Endothelial cell of umbilical vein (primary cell): ENCODE measurements around the gene SPAG8. TPM values are rescaled to one million over a fixed set of nuclear protein-coding genes. Genes with fewer than 3 reads are reported as not detected.

Source experiments
- BruUV-seq: library from RNA; stranded (reverse); fragments of 400-500 nt; replicated peaks from 2 replicates; lab custom pipeline; 2021; lab: Mats Ljungman, UMichigan
- CTCF ChIA-PET: fragments of 300-600, 350-600 bp; sonication (Branson Sonifier 250); formaldehyde crosslinking; loops from one replicate; lab custom pipeline; 2021; ENCODE audit warnings: antibody characterized with exemption, inconsistent platforms; lab: Charles Lee
- POLR2A ChIA-PET: fragments of 300-600, 350-600 bp; sonication (Branson Sonifier 250); formaldehyde crosslinking; loops from one replicate; lab custom pipeline; 2021; ENCODE audit warnings: antibody characterized with exemption, inconsistent platforms; lab: Charles Lee
- DNase-seq: peaks from one replicate; pipeline ENCODE4 v3.0.0-alpha.2; 2011; ENCODE audit warnings: low read depth, low spot score
- FAIRE-seq: peaks from 2 replicates; lab custom pipeline; 2011; peaks lifted over from hg19 to GRCh38; lab: Jason Lieb, UNC
- H2AFZ ChIP-seq: 2 replicates; pipeline ENCODE4 v1.6.0; 2012; ENCODE audit warnings: low read depth, low read length, control low read depth, inconsistent platforms
- H3K27ac ChIP-seq: 2 replicates; pipeline ENCODE4 v1.5.1; 2011; ENCODE audit warnings: low read depth, mild to moderate bottlenecking, control low read depth, low read length, moderate library complexity; ENCODE audit not compliant: insufficient read depth
- H3K27me3 ChIP-seq, 2 experiments: 2 replicates each; pipeline versions ENCODE4 v1.6.0 to v1.6.1; 2011; ENCODE audit warnings: low read length in 2 of 2, mixed read lengths in 1 of 2; ENCODE audit not compliant: control insufficient read depth in 2 of 2, insufficient read depth in 2 of 2
- H3K36me3 ChIP-seq, 2 experiments: 2 replicates in 1 of 2; 3 replicates in 1 of 2; pipeline ENCODE4 v1.5.1; 2011; ENCODE audit warnings: low read length in 2 of 2, mild to moderate bottlenecking in 1 of 2, moderate library complexity in 1 of 2; ENCODE audit not compliant: control insufficient read depth in 2 of 2, insufficient read depth in 2 of 2; ENCODE audit errors: extremely low read depth in 1 of 2
- H3K4me1 ChIP-seq: 3 replicates; pipeline ENCODE4 v1.5.1; 2011; ENCODE audit warnings: mild to moderate bottlenecking, low read length; ENCODE audit not compliant: control insufficient read depth, insufficient read depth; ENCODE audit errors: extremely low read depth
- H3K4me2 ChIP-seq: 2 replicates; pipeline ENCODE4 v1.6.1; 2011; ENCODE audit warnings: low read length, control low read depth, mixed read lengths; ENCODE audit not compliant: insufficient read depth
- H3K4me3 ChIP-seq, 3 experiments: fragments of 200-600 bp in 1 of 3; sonication (generic), shearing (Covaris generic) in 1 of 3; replicated peaks in 1 of 3; 2 replicates each; pipeline ENCODE4 v1.5.1; 2011 to 2016; ENCODE audit warnings: control low read depth in 3 of 3, low read length in 3 of 3, mild to moderate bottlenecking in 2 of 3, inconsistent platforms in 1 of 3, low read depth in 1 of 3, moderate library complexity in 1 of 3; ENCODE audit not compliant: insufficient read depth in 1 of 3
- H3K79me2 ChIP-seq: 2 replicates; pipeline ENCODE4 v1.6.0; 2012; ENCODE audit warnings: low read length, inconsistent platforms; ENCODE audit not compliant: control insufficient read depth, insufficient read depth
- H3K9ac ChIP-seq: replicated peaks from 2 replicates; pipeline ENCODE3; 2011; ENCODE audit warnings: low read length, control low read depth; ENCODE audit not compliant: insufficient read depth; ENCODE audit errors: extremely low read depth
- H3K9me1 ChIP-seq: replicated peaks from 3 replicates; pipeline ENCODE4 v1.6.0; 2011; ENCODE audit warnings: mild to moderate bottlenecking, low read length; ENCODE audit not compliant: control insufficient read depth, insufficient read depth; ENCODE audit errors: extremely low read depth
- H3K9me3 ChIP-seq: replicated peaks from 2 replicates; pipeline ENCODE4 v1.5.1; 2012; ENCODE audit warnings: low read length, inconsistent platforms; ENCODE audit not compliant: control insufficient read depth, insufficient read depth
- H4K20me1 ChIP-seq: replicated peaks from 2 replicates; pipeline ENCODE3; 2011; ENCODE audit warnings: mild to moderate bottlenecking, low read length; ENCODE audit not compliant: control insufficient read depth, insufficient read depth; ENCODE audit errors: extremely low read depth
- GATA2 ChIP-seq: IDR thresholded peaks from 2 replicates; pipeline ENCODE4 v1.7.0; 2011; ENCODE audit warnings: low read depth, mild to moderate bottlenecking, moderate library complexity, mixed read lengths, low read length; ENCODE audit not compliant: insufficient read length, insufficient read depth
- JUN ChIP-seq: IDR thresholded peaks from 2 replicates; pipeline ENCODE4 v1.6.1; 2011; ENCODE audit warnings: borderline replicate concordance, low read depth; ENCODE audit not compliant: insufficient read length, insufficient read depth
- MYC ChIP-seq: IDR thresholded peaks from one replicate; pipeline ENCODE4 v1.6.1; 2011; ENCODE audit warnings: mild to moderate bottlenecking, low read depth, low read length
- POLR2AphosphoS5 ChIP-seq: IDR thresholded peaks from 2 replicates; pipeline ENCODE4 v1.6.1; 2012; ENCODE audit warnings: low read depth, mild to moderate bottlenecking, control low read depth, low read length, moderate library complexity; ENCODE audit not compliant: insufficient read depth
- dilution Hi-C: fragments of 300-500 bp; cut with MboI; formaldehyde crosslinking; loops from one replicate; pipeline ENCODE4 v1.15.0; 2019; ENCODE audit warnings: low sequenced_read_pairs; ENCODE audit not compliant: extremely low pct_ligation_motif_present
- intact Hi-C: fragments of 100-400 bp; cut with micrococcal nuclease; formaldehyde crosslinking; loops from one replicate; pipeline ENCODE4 v1.10.0; 2022
- polyA plus RNA-seq, 4 experiments: library from polyadenylated mRNA; depleted of rRNA in 3 of 4; stranded (reverse) in 3 of 4; unstranded in 1 of 4; fragments of >200 nt; gene quantifications; 2 replicates each; pipeline versions ENCODE4 v1.2.1 to v1.2.3, GENCODE V29; 2011 to 2012; ENCODE audit warnings: missing spikeins in 1 of 4
- total RNA-seq: library from RNA; stranded (reverse); gene quantifications from 2 replicates; pipeline ENCODE4 v1.2.3, GENCODE V29; 2021
- TF ChIP-seq, protein P1 (sequence below): IDR thresholded peaks from 2 replicates; pipeline ENCODE4 v1.6.1; 2011; ENCODE audit not compliant: insufficient read depth, insufficient read length
- TF ChIP-seq, protein P2 (sequence below), 2 donors: IDR thresholded peaks; 1 replicate in 1 of 2; 2 replicates in 1 of 2; pipeline ENCODE4 v1.5.1; 2011; ENCODE audit warnings: low read length in 2 of 2, mild to moderate bottlenecking in 2 of 2, moderate library complexity in 2 of 2, control low read depth in 1 of 2, inconsistent platforms in 1 of 2, low read depth in 1 of 2; ENCODE audit not compliant: insufficient read depth in 1 of 2; ENCODE audit errors: extremely low read depth in 1 of 2

Gene SPAG8
- total and polyA plus RNA-seq, 2 donors (not counting 3 experiments of a cell fraction or from before 2014, with no cell fraction given): 0.21 to 0.69 TPM

DNA sequence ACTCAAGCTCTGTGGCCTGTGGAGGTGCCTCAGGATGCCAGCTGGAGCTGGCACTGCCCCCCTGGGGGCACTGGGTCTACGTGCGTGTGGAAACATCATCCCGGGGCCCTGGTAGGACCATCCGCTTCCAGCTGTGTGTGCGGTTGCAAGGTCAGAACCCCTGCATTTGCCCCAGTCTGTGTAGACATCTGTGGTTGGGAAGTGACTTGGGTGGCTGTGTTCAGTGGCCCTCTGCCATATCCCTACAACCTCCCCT, 29.5 kb upstream of the SPAG8 start:
- no peaks in the 10 kb centered on the region for H3K9me3 ChIP-seq
- no peak overlapping the region for H3K4me2 ChIP-seq
- no peak overlapping the region for H3K27ac ChIP-seq
- peaks cover 0 to 18% of the 10 kb centered on the region in 2 experiments for H3K27me3 ChIP-seq
- BruUV-seq: no TSS peak
- intact Hi-C loops (no loop called here), dilution Hi-C loops (no loop called here)
- H3K79me2 ChIP-seq: no peaks in the 10 kb centered on the region
- no peak for DNase-seq
- H3K9ac ChIP-seq: no peak overlapping the region
- no peaks in the 10 kb centered on the region for H4K20me1 ChIP-seq
- no peak overlapping the region for H2AFZ ChIP-seq
- ChIA-PET POLR2A (no interaction called here), CTCF (interaction anchor here (0.7 to 2.7 kb wide), 4 partner anchors 12 to 41 kb away, joined by 3 to 10 read pairs (median 6); partner anchors contain the start of gene TMEM8B)
- no peak for FAIRE-seq
- H3K4me3 ChIP-seq: no peak overlapping the region
- H3K4me1 ChIP-seq: peaks cover 16% of the 10 kb centered on the region
- no peaks in the 10 kb centered on the region for H3K36me3 ChIP-seq
- no peaks in the 10 kb centered on the region for H3K9me1 ChIP-seq
- TF ChIP-seq POLR2AphosphoS5: no peak
- no peak for TF ChIP-seq MYC
- TF ChIP-seq GATA2: no peak
- TF ChIP-seq, protein P1, sequence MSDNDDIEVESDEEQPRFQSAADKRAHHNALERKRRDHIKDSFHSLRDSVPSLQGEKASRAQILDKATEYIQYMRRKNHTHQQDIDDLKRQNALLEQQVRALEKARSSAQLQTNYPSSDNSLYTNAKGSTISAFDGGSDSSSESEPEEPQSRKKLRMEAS: no peak
- no peak for TF ChIP-seq JUN
- TF ChIP-seq, protein P2, sequence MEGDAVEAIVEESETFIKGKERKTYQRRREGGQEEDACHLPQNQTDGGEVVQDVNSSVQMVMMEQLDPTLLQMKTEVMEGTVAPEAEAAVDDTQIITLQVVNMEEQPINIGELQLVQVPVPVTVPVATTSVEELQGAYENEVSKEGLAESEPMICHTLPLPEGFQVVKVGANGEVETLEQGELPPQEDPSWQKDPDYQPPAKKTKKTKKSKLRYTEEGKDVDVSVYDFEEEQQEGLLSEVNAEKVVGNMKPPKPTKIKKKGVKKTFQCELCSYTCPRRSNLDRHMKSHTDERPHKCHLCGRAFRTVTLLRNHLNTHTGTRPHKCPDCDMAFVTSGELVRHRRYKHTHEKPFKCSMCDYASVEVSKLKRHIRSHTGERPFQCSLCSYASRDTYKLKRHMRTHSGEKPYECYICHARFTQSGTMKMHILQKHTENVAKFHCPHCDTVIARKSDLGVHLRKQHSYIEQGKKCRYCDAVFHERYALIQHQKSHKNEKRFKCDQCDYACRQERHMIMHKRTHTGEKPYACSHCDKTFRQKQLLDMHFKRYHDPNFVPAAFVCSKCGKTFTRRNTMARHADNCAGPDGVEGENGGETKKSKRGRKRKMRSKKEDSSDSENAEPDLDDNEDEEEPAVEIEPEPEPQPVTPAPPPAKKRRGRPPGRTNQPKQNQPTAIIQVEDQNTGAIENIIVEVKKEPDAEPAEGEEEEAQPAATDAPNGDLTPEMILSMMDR (IDR thresholded peaks at IDR 0.05; ENCODE audit: extremely low read depth in 1 of 2, insufficient read depth in 1 of 2, low read depth in 1 of 2, low read length in 2 of 2): no peak
